Erythroblast (primary cell): ENCODE results near the gene SAPCD2.

ENCODE experiments used
- DNase-seq, 2 experiments: peaks; one replicate each; lab custom pipeline; 2025; lab: John Stamatoyannopoulos, UW
- GATA1 ChIP-seq: IDR thresholded peaks from 2 replicates; pipeline ENCODE4 v1.6.1; 2011; ENCODE audit warnings: low read depth, mild to moderate bottlenecking, control low read depth, low read length, moderate library complexity
- POLR2A ChIP-seq: IDR thresholded peaks from 2 replicates; pipeline ENCODE4 v1.6.1; 2011; ENCODE audit warnings: mild to moderate bottlenecking, low read length

Gene SAPCD2

GRCh38 chr9:137110911-137111787 is 40.8 kb upstream of the SAPCD2 start:
- DNase-seq: no peak
- TF ChIP-seq POLR2A: no peak

GRCh38 chr9:137110147-137110910 is 40.0 kb upstream of the SAPCD2 start:
- TF ChIP-seq POLR2A (no peak), GATA1 (no peak)
- DNase-seq: no peak

DNA sequence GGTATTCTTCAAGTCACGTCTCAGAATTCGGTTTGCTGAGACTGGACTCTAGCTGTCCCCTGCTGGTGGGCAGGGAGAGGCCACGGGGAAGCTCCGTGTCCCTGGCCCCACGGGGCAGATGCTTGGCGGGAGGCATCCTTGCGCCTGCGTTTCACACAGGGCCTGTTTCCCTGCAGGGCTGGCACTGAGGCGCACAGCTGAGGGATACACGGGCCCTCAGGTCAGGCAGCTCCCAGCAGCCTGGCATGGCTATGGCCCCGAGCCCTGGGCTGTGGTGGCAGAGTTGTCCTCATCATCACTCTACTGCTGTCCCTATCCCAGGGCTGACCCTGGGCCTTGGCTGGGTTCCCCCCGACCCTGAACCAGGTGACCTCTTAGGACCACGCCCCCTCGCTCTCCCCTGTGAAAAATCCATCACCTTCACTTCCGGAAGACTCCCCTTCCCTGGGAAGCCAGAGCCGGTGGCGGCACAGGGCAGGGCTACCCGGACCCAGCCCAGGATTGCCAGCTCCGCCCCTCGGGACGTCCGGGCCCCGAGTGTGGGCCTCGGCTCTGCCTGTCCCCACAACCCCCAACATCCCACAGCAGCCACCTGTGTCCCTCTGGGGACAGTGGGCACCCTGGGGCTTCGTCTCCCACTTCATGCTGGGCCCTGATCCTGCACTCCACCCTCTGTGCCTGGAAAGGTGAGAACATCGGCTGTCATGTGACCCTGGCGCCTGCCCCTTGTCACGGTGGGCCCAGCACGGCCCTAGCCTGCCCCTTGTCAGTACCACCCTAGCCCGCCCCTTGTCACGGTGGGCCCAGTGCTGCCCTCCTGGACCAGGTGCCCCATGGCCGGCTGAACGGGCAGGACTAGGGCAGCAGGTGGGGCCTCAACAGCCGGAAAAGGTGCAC is 39.1 kb upstream of the SAPCD2 start:
- TF ChIP-seq GATA1: no peak
- no peak for DNase-seq

DNA sequence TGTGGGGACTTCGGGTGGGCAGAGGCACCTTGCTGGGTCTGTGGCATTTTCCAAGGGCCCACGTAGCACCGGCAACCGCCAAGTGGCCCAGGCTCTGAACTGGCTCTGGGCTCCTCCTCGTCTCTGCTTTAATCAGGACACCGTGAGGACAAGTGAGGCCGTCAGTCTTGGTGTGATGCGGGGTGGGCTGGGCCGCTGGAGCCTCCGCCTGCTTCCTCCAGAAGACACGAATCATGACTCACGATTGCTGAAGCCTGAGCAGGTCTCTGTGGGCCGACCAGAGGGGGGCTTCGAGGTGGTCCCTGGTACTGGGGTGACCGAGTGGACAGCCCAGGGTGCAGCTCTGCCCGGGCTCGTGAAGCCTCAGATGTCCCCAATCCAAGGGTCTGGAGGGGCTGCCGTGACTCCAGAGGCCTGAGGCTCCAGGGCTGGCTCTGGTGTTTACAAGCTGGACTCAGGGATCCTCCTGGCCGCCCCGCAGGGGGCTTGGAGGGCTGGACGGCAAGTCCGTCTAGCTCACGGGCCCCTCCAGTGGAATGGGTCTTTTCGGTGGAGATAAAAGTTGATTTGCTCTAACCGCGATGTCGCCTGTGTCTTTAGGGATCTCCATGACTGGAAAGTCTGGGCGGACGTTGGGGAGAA is 38.4 kb upstream of the SAPCD2 start:
- TF ChIP-seq GATA1: no peak
- no peak for TF ChIP-seq POLR2A
- DNase-seq: no peak

- no peak for DNase-seq
- TF ChIP-seq POLR2A: no peak
- no peak for TF ChIP-seq GATA1
These were observed 37.6 kb upstream of the SAPCD2 start for GRCh38 chr9:137107982-137108381.

DNA sequence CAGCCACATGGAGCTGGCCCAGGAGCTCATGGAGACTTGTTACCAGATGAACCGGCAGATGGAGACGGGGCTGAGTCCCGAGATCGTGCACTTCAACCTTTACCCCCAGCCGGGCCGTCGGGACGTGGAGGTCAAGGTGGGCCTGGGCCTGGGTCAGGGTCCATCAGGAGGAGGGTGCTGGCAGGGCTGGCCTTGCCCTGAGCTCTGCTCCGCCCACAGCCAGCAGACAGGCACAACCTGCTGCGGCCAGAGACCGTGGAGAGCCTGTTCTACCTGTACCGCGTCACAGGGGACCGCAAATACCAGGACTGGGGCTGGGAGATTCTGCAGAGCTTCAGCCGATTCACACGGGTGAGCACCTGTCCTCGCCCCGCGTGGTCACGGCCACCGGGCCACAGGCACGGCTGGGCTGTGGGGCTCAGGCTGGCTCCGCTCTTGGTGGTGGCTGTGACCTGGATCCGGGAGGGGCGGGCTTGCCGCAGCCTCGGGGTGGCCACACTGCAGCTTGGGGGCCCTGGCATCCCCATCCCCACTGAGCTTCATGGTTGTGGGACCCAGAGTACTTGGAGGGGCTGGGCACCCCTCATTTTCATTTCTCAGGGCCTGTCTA is 37.1 kb upstream of the SAPCD2 start:
- no peak for TF ChIP-seq GATA1
- TF ChIP-seq POLR2A: no peak
- DNase-seq: no peak

DNA sequence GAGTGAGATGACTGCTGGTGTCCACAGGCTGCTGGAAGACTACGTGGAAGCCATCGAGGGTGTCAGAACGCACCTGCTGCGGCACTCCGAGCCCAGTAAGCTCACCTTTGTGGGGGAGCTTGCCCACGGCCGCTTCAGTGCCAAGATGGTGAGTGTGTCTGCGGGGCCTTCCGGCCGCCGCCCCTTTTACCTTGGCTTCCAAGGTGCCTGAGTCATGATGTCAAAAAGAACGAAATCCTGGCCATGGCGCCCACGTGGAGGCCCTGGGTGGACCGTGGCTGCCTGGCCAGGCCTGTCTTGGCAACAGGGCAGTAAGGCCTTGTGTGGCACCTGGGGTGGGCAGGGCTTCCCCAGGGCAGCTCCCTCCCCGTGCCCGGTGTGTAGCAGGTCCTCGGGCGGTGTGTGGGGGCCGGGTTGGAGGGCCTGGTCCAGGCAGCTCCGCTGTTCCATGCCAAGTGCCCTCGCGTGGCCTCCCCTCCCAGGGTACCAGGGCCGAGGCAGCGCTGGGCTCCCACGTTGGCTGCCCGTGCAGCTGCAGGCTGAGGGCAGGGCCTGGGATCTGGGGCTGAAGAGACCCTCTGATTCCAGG is 36.4 kb upstream of the SAPCD2 start:
- TF ChIP-seq GATA1: no peak
- no peak for DNase-seq

DNA sequence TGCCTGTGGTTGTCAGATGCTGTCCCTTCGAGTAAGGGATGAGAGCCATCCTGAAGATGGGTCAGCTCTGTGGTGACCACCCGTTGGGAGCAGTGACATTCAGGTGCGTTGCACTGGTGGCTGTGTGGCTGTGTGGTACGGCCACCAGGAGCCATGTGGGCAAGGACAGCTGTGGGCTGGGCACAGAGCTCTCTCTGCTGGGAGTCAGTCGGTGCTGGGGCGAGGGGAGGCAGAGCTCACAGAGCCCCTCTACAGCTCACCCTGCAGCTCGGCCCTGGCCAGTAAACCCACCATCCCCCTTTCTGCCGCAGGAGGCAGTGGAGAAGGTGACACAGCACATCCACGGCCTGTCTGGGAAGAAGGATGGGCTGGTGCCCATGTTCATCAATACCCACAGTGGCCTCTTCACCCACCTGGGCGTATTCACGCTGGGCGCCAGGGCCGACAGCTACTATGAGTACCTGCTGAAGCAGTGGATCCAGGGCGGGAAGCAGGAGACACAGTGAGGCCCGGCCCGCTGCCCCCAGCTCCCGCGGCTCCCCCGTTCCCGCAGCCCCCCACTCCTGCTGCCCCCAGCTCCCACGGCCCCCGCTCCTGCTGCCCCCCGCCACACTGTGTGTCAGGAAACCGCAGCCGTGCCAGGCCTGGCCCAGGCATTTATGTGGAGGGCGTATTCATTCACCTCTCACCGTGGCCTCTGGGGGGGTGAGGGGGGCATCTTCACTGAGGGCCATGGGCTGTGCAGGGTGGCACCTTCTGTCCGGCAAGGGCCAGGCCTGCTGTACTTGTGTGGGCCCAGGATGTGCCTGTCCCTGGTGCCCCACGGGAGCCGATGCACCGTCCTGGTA is 35.7 kb upstream of the SAPCD2 start:
- no peak for DNase-seq
- TF ChIP-seq GATA1 (no peak), POLR2A (no peak)

DNA sequence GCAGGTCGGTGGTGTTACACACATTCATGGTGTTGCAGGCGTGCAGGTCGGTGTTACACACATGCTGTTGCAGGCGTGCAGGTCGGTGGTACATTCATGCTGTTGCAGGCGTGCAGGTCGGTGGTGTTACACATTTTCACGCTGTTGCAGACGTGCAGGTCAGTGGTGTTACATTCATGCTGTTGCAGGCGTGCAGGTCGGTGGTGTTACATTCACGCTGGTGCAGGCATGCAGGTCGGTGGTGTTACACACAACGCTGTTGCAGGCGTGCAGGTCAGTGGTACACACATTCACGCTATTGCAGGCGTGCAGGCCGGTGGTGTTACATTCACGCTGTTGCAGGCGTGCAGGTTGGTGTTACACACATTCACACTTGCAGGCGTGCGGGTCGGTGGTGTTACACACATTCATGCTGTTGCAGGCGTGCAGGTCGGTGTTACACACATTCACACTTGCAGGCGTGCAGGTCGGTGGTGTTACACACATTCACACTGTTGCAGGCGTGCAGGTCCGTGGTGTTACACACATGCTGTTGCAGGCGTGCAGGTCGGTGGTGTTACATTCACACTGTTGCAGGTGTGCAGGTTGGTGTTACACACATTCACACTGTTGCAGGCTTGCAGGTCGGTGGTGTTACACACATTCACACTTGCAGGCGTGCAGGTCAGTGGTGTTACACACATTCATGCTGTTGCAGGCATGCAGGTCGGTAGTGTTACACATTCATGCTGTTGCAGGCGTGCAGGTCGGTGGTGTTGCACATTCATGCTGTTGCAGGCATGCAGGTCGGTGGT is 33.0 kb upstream of the SAPCD2 start:
- TF ChIP-seq POLR2A (no peak), GATA1 (no peak)

GRCh38 chr9:137099231-137099630 is 28.9 kb upstream of the SAPCD2 start:
- no peak for DNase-seq
- no peak for TF ChIP-seq GATA1
- no peak for TF ChIP-seq POLR2A

More for the DNA sequence above, 33.0 kb upstream of the SAPCD2 start:
- DNase-seq: no peak
